Muscle layer of duodenum (tissue), 2 donors: ENCODE data around the gene PHGDH.
A peak's percentile ranks its signal among the peaks of the same experiment; 100 is the strongest.
"Not testable (repeated sequence)": the region's sequence is repeated elsewhere in the genome, so short reads cannot be mapped to it uniquely, and the experiment has no call there.

ENCODE experiments used
- H3K27ac ChIP-seq: one replicate; pipeline ENCODE4 v1.7.0; 2013; ENCODE audit warnings: mild to moderate bottlenecking, low read length
- H3K27me3 ChIP-seq: one replicate; pipeline ENCODE4 v1.7.0; 2013; ENCODE audit warnings: low read depth, mild to moderate bottlenecking, control low read depth, low read length
- H3K36me3 ChIP-seq, 2 donors: one replicate each; pipeline ENCODE4 v1.7.0; 2013; ENCODE audit warnings: low read length in 2 of 2, control low read depth in 1 of 2, mild to moderate bottlenecking in 1 of 2; ENCODE audit not compliant: insufficient read depth in 2 of 2, control insufficient read depth in 1 of 2
- H3K4me1 ChIP-seq, 2 donors: one replicate each; pipeline ENCODE4 v1.7.0; 2013; ENCODE audit warnings: low read length in 2 of 2, mild to moderate bottlenecking in 2 of 2, control low read depth in 1 of 2, moderate library complexity in 1 of 2; ENCODE audit not compliant: insufficient read depth in 2 of 2, control insufficient read depth in 1 of 2
- H3K4me3 ChIP-seq, 2 donors: one replicate each; pipeline ENCODE4 v1.7.0; 2013; ENCODE audit warnings: low read length in 2 of 2, low read depth in 1 of 2, mild to moderate bottlenecking in 1 of 2
- H3K9me3 ChIP-seq, 2 donors: one replicate each; pipeline ENCODE4 v1.7.0; 2013; ENCODE audit warnings: low read length in 2 of 2, control low read depth in 1 of 2, mild to moderate bottlenecking in 1 of 2; ENCODE audit not compliant: control insufficient read depth in 1 of 2
- donor health status: healthy.

Gene PHGDH

DNA sequence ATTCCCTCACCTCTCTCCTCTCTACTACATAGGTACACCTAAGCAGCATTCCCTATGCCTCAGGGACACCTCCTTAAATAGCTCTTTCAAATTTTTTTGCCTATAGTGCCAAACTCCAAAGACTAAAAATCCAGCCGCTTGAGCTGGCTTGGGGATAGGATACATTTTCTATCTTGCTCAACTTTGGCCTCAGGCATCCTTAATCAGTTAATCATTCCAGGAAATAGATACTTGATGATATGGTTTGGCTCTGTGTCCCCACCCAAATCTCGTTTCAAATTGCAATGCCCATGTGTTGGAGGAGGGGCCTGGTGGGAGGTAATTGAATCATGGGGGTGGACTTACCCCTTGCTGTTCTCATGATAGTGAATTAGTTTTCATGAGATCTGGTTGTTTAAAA lies 11.4 kb upstream of the PHGDH start:
- Histone ChIP-seq H3K4me1 (no peaks in the 10 kb centered on the region), H3K27ac (no peak overlapping the region), H3K4me3 (no peak overlapping the region), H3K27me3 (no peaks in the 10 kb centered on the region), H3K9me3 (peaks cover 0 to 8% of the 10 kb centered on the region in 2 donors), H3K36me3 (no peaks in the 10 kb centered on the region)

- Histone ChIP-seq H3K27ac (no peak overlapping the region), H3K4me1 (no peaks in the 10 kb centered on the region), H3K4me3 (no peak overlapping the region), H3K9me3 (peaks cover 0 to 8% of the 10 kb centered on the region in 2 donors), H3K27me3 (no peaks in the 10 kb centered on the region), H3K36me3 (no peaks in the 10 kb centered on the region)
These were observed 10.1 kb upstream of the PHGDH start for GRCh38 chr1:119701659-119702058.

DNA sequence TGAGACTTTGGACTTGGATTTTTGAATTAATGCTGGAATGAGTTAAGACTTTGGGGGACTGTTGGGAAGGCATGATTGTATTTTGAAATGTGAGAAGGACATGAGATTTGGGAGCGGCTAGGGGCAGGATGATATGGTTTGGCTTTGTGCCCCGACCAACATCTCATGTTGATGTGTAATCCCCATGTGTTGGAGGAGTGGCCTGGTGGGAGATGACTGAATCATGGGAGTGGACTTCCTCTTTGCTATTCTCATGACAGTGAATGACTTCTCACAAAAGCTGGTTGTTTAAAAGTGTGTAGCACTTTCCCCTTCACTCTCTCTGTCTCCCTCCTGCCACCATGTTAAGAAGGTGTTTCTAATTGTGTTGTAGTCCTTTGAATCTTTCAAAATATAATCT lies 9.3 kb upstream of the PHGDH start:
- H3K4me3 ChIP-seq = no peak overlapping the region
- no peaks in the 10 kb centered on the region for H3K27me3 ChIP-seq
- H3K27ac ChIP-seq = no peak overlapping the region
- H3K9me3 ChIP-seq = peaks cover 0 to 8% of the 10 kb centered on the region in 2 donors
- H3K4me1 ChIP-seq = no peaks in the 10 kb centered on the region
- H3K36me3 ChIP-seq = no peaks in the 10 kb centered on the region

- H3K27me3 ChIP-seq = no peaks in the 10 kb centered on the region
- H3K4me3 ChIP-seq = no peak overlapping the region
- no peak overlapping the region for H3K27ac ChIP-seq
- H3K4me1 ChIP-seq = no peaks in the 10 kb centered on the region
- peaks cover 0 to 8% of the 10 kb centered on the region in 2 donors for H3K9me3 ChIP-seq
- H3K36me3 ChIP-seq = no peaks in the 10 kb centered on the region
These were observed 7.9 kb upstream of the PHGDH start for GRCh38 chr1:119703666-119704450.

DNA sequence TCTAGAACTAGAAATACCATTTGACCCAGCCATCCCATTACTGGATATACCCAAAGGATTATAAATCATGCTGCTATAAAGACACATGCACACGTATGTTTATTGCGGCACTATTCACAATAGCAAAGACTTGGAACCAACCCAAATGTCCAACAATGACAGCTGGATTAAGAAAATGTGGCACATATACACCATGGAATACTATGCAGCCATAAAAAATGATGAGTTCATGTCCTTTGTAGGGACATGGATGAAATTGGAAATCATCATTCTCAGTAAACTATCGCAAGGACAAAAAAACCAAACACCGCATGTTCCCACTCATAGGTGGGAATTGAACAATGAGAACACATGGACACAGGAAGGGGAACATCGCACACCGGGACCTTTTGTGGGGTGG lies 5.1 kb upstream of the PHGDH start:
- not testable (repeated sequence) for H3K27me3 ChIP-seq, H3K4me1 ChIP-seq, H3K27ac ChIP-seq, H3K36me3 ChIP-seq, H3K4me3 ChIP-seq, H3K9me3 ChIP-seq

DNA sequence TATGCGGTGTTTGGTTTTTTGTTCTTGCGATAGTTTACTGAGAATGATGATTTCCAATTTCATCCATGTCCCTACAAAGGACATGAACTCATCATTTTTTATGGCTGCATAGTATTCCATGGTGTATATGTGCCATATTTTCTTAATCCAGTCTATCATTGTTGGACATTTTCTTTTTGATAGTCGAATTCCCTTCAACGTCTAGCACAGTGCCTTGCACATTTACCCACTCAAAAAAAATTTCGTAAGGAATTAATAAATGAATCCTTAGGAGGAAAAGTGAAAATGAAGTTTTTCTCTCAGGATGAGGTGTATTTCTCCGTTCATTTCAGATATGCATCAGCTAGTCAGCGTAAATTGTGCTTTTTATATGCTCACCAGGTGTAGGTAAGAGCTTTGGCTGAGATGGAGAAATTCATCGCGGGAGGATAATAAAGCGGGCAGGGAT lies 354 bp upstream of the PHGDH start:
- peak overlapping the region; percentile 78 to 89 for H3K4me3 ChIP-seq
- H3K4me1 ChIP-seq = peaks cover 6 to 22% of the 10 kb centered on the region in 2 donors
- H3K36me3 ChIP-seq, H3K27ac ChIP-seq, H3K27me3 ChIP-seq, H3K9me3 ChIP-seq: not testable (repeated sequence)

GRCh38 chr1:119712342-119713038 lies 756 bp downstream of the PHGDH start:
- Histone ChIP-seq H3K27ac (peak overlapping the region; percentile 57), H3K9me3 (no peaks in the 10 kb centered on the region), H3K36me3 (no peaks in the 10 kb centered on the region), H3K4me1 (peaks cover 6 to 22% of the 10 kb centered on the region in 2 donors), H3K27me3 (no peaks in the 10 kb centered on the region), H3K4me3 (peak overlapping the region; percentile 78 to 89)

- Histone ChIP-seq H3K36me3 (no peaks in the 10 kb centered on the region), H3K27ac (peak overlapping the region; percentile 57), H3K4me1 (peaks cover 6 to 22% of the 10 kb centered on the region in 2 donors), H3K9me3 (no peaks in the 10 kb centered on the region), H3K27me3 (no peaks in the 10 kb centered on the region), H3K4me3 (peak overlapping the region; percentile 37 to 89)
These were observed 1.5 kb downstream of the PHGDH start for GRCh38 chr1:119713039-119713748.

- Histone ChIP-seq H3K4me1 (peaks cover 6 to 22% of the 10 kb centered on the region in 2 donors), H3K4me3 (peak overlapping the region in 1 of 2 donors; percentile 89), H3K36me3 (no peaks in the 10 kb centered on the region), H3K27me3 (no peaks in the 10 kb centered on the region), H3K9me3 (no peaks in the 10 kb centered on the region), H3K27ac (no peak overlapping the region)
These were observed 2.2 kb downstream of the PHGDH start for GRCh38 chr1:119713749-119714456.

DNA sequence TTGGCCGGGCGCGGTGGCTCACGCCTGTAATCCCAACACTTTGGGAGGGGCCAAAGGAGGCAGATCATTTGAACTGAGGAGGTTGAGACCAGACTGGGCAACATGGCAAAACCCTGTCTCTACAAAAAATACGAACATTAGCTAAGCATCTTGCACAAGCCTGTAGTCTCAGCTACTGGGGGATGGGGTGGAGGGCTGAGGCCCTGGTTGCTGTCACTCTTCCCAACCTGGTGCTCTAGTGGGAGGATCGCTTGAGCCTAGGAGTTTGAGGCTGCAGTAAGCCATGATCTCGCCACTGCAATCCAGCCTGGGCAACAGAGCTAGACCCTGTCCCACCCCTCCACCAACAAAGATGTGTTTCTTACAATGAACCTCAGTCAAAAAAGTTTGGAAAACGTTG lies 2.8 kb downstream of the PHGDH start:
- no peak overlapping the region for H3K4me3 ChIP-seq
- no peaks in the 10 kb centered on the region for H3K36me3 ChIP-seq
- no peaks in the 10 kb centered on the region for H3K27me3 ChIP-seq
- H3K4me1 ChIP-seq = peaks cover 6 to 22% of the 10 kb centered on the region in 2 donors
- no peaks in the 10 kb centered on the region for H3K9me3 ChIP-seq
- H3K27ac ChIP-seq = no peak overlapping the region

- Histone ChIP-seq H3K9me3 (no peaks in the 10 kb centered on the region), H3K27ac (no peak overlapping the region), H3K4me3 (no peak overlapping the region), H3K36me3 (no peaks in the 10 kb centered on the region), H3K27me3 (no peaks in the 10 kb centered on the region), H3K4me1 (peaks cover 6 to 22% of the 10 kb centered on the region in 2 donors)
These were observed 3.8 kb downstream of the PHGDH start for GRCh38 chr1:119715542-119715941.
